ENCODE data around the gene SP7.
"Not testable (repeated sequence)": the region's sequence is repeated elsewhere in the genome, so short reads cannot be mapped to it uniquely, and the experiment has no call there.

Gene SP7

DNA sequence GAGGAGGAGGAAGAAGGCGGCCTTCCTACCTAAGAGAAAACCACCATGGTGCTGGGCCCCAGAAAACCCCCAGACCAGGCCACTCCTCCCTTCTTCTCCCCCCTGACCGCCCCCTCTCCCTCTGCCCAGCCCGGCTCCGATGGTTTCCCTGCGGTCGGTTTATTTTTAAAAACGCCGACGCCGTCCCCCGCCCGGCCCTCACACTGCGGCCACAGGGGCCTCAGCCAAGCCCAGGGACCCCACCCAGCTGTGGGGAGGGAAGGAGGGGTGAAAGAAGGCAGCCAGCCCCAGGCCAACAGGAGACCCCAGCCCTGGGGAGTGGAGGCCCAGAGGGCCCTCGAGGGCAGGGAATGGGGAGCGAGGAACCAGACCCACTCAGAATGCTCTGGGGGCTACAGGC, 3.4 kb downstream of the SP7 start:
- H3K4me3 ChIP-seq (ENCODE audit: insufficient read depth in 1 of 2, low read depth in 1 of 2, low read length in 2 of 2), result no peak overlapping the region
- DNase-seq, result no peak
- H4K8ac ChIP-seq (ENCODE audit: low read length), result no peak overlapping the region
- WGBS, result 83% methylated on average over 13 of the region's 15 CpGs
- H3K23ac ChIP-seq (ENCODE audit: low read length in 2 of 2), result no peak overlapping the region
- H2BK120ac ChIP-seq (ENCODE audit: low read depth, low read length), result no peak overlapping the region
- H2BK5ac ChIP-seq (ENCODE audit: low read depth, low read length, poor library complexity, severe bottlenecking), result no peak overlapping the region
- no peak overlapping the region for H3K9ac ChIP-seq (ENCODE audit: low read length)
- no peaks in the 10 kb centered on the region for H3K36me3 ChIP-seq (ENCODE audit: control insufficient read depth in 1 of 2, insufficient read depth in 2 of 2, low read depth in 1 of 2, low read length in 2 of 2)
- no peak overlapping the region for H3K27ac ChIP-seq (ENCODE audit: low read length, poor library complexity, severe bottlenecking)
- H2BK15ac ChIP-seq (ENCODE audit: low read depth, poor library complexity, severe bottlenecking), result peak overlapping the region; percentile 34
- no peak overlapping the region for H3K14ac ChIP-seq (ENCODE audit: low read length in 2 of 2)
- no peak overlapping the region for H3K18ac ChIP-seq (ENCODE audit: low read depth in 1 of 2, low read length in 2 of 2)
- no peak overlapping the region for H3K4ac ChIP-seq (ENCODE audit: low read depth in 1 of 2, low read length in 2 of 2)
- no peak overlapping the region for H2AK5ac ChIP-seq (ENCODE audit: low read length, severe bottlenecking)
- H3K79me1 ChIP-seq (replicated peaks; ENCODE audit: low read length, poor library complexity, severe bottlenecking), result no peaks in the 10 kb centered on the region
- no peak overlapping the region for H4K91ac ChIP-seq (ENCODE audit: low read length)
- H3K4me2 ChIP-seq (ENCODE audit: low read length, poor library complexity, severe bottlenecking), result no peak overlapping the region
- no peak overlapping the region for H2BK12ac ChIP-seq (ENCODE audit: low read length in 2 of 2)
- H3K9me3 ChIP-seq (ENCODE audit: control insufficient read depth, low read length), result no peaks in the 10 kb centered on the region
- no peak overlapping the region for H2AFZ ChIP-seq (ENCODE audit: low read depth, low read length)
- H3K27me3 ChIP-seq (ENCODE audit: control insufficient read depth in 1 of 2, insufficient read depth in 1 of 2, low read length in 2 of 2), result peaks cover 69 to 81% of the 10 kb centered on the region in 2 experiments
- no peaks in the 10 kb centered on the region for H3K4me1 ChIP-seq (ENCODE audit: control insufficient read depth, insufficient read depth, low read depth, low read length)

DNA sequence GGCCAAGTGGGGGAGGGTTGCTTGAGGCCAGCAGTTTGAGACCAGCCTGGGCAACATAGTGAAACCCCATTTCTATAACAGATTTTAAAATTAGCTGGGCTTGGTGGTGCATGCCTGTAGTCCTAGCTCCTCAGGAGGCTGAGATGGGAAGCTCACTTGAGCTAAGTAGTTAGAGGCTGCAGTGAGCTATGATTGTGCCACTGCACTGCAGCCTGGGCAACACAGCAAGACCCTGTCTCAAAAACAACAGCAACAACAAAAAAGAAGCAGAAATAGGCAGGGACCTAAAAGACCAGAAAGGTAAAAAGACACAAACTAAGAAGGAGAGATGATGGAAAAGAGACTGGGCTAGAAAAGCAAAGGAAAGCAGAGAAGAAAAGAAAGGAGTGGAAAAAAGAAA, 3.8 kb downstream of the SP7 start:
- not testable (repeated sequence) for DNase-seq; H2BK120ac ChIP-seq (ENCODE audit: low read depth, low read length); H4K91ac ChIP-seq (ENCODE audit: low read length); H2BK15ac ChIP-seq (ENCODE audit: low read depth, poor library complexity, severe bottlenecking); H2AFZ ChIP-seq (ENCODE audit: low read depth, low read length); H3K79me1 ChIP-seq (replicated peaks; ENCODE audit: low read length, poor library complexity, severe bottlenecking); H3K4me1 ChIP-seq (ENCODE audit: control insufficient read depth, insufficient read depth, low read depth, low read length); H3K4ac ChIP-seq (ENCODE audit: low read depth in 1 of 2, low read length in 2 of 2); H3K27ac ChIP-seq (ENCODE audit: low read length, poor library complexity, severe bottlenecking); H3K4me2 ChIP-seq (ENCODE audit: low read length, poor library complexity, severe bottlenecking); H3K18ac ChIP-seq (ENCODE audit: low read depth in 1 of 2, low read length in 2 of 2); H3K36me3 ChIP-seq (ENCODE audit: control insufficient read depth in 1 of 2, insufficient read depth in 2 of 2, low read depth in 1 of 2, low read length in 2 of 2); H3K23ac ChIP-seq (ENCODE audit: low read length in 2 of 2); H3K9me3 ChIP-seq (ENCODE audit: control insufficient read depth, low read length); H2AK5ac ChIP-seq (ENCODE audit: low read length, severe bottlenecking); H3K9ac ChIP-seq (ENCODE audit: low read length); H2BK12ac ChIP-seq (ENCODE audit: low read length in 2 of 2); H3K4me3 ChIP-seq (ENCODE audit: insufficient read depth in 1 of 2, low read depth in 1 of 2, low read length in 2 of 2); H4K8ac ChIP-seq (ENCODE audit: low read length); H3K14ac ChIP-seq (ENCODE audit: low read length in 2 of 2); H2BK5ac ChIP-seq (ENCODE audit: low read depth, low read length, poor library complexity, severe bottlenecking)
- peaks cover 66 to 77% of the 10 kb centered on the region in 2 experiments for H3K27me3 ChIP-seq (ENCODE audit: control insufficient read depth in 1 of 2, insufficient read depth in 1 of 2, low read length in 2 of 2)

DNA sequence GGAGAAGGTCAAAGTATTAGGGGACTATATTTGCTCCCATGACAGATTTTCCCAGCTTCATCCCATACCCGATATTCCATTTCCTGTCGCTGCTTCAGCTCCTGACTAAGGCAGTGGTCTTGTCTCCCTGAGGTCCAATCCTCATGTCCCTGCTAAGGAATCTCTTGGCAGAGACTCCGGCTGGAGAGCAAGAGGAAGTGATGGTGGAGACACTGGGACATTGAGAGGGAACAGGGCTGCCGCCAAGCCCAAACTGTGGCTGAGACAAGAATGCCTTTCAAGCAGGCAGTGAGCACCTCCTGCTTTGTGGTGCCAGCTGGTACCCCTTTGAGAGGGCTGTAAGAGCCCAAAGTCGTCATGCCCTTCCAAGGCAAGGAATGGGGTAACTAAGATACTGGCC, 5.5 kb downstream of the SP7 start:
- no peak overlapping the region for H3K4ac ChIP-seq (ENCODE audit: low read depth in 1 of 2, low read length in 2 of 2)
- no peak overlapping the region for H3K14ac ChIP-seq (ENCODE audit: low read length in 2 of 2)
- H2AFZ ChIP-seq (ENCODE audit: low read depth, low read length), result no peak overlapping the region
- no peaks in the 10 kb centered on the region for H3K36me3 ChIP-seq (ENCODE audit: control insufficient read depth in 1 of 2, insufficient read depth in 2 of 2, low read depth in 1 of 2, low read length in 2 of 2)
- H3K79me1 ChIP-seq (replicated peaks; ENCODE audit: low read length, poor library complexity, severe bottlenecking), result no peaks in the 10 kb centered on the region
- no peak overlapping the region for H3K23ac ChIP-seq (ENCODE audit: low read length in 2 of 2)
- no peak overlapping the region for H2BK15ac ChIP-seq (ENCODE audit: low read depth, poor library complexity, severe bottlenecking)
- H3K9me3 ChIP-seq (ENCODE audit: control insufficient read depth, low read length), result no peaks in the 10 kb centered on the region
- no peak for DNase-seq
- H3K4me3 ChIP-seq (ENCODE audit: insufficient read depth in 1 of 2, low read depth in 1 of 2, low read length in 2 of 2), result no peak overlapping the region
- no peak overlapping the region for H2BK120ac ChIP-seq (ENCODE audit: low read depth, low read length)
- H3K18ac ChIP-seq (ENCODE audit: low read depth in 1 of 2, low read length in 2 of 2), result no peak overlapping the region
- no peak overlapping the region for H3K4me2 ChIP-seq (ENCODE audit: low read length, poor library complexity, severe bottlenecking)
- H2AK5ac ChIP-seq (ENCODE audit: low read length, severe bottlenecking), result no peak overlapping the region
- WGBS, result 90% methylated on average over 5 of the region's 5 CpGs
- H2BK5ac ChIP-seq (ENCODE audit: low read depth, low read length, poor library complexity, severe bottlenecking), result no peak overlapping the region
- H3K9ac ChIP-seq (ENCODE audit: low read length), result no peak overlapping the region
- no peak overlapping the region for H2BK12ac ChIP-seq (ENCODE audit: low read length in 2 of 2)
- peak overlapping the region; percentile 29 for H4K91ac ChIP-seq (ENCODE audit: low read length)
- no peak overlapping the region for H3K27ac ChIP-seq (ENCODE audit: low read length, poor library complexity, severe bottlenecking)
- peaks cover 5% of the 10 kb centered on the region for H3K4me1 ChIP-seq (ENCODE audit: control insufficient read depth, insufficient read depth, low read depth, low read length)
- H3K27me3 ChIP-seq (ENCODE audit: control insufficient read depth in 1 of 2, insufficient read depth in 1 of 2, low read length in 2 of 2), result peaks cover 55 to 60% of the 10 kb centered on the region in 2 experiments
- no peak overlapping the region for H4K8ac ChIP-seq (ENCODE audit: low read length)

DNA sequence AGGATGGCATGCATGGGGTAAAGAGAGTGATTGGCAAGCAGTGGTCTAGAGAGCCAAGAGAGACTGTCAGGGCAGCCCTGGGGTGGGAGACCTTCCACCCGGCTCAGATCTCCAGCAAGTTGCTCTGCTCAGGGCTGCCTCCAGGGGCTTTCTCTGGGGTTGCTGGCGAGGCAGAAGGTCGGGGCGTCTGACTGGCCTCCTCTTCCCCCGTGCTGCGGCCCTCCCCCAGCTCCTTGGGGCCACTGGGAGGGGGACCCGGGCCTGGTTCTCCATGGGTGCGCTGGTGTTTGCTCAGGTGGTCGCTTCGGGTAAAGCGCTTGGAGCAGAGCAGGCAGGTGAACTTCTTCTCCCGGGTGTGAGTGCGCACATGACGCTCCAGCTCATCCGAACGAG, 8.1 kb downstream of the SP7 start:
- H2BK5ac ChIP-seq (ENCODE audit: low read depth, low read length, poor library complexity, severe bottlenecking), result no peak overlapping the region
- H2AK5ac ChIP-seq (ENCODE audit: low read length, severe bottlenecking), result no peak overlapping the region
- H3K14ac ChIP-seq (ENCODE audit: low read length in 2 of 2), result no peak overlapping the region
- H3K36me3 ChIP-seq (ENCODE audit: control insufficient read depth in 1 of 2, insufficient read depth in 2 of 2, low read depth in 1 of 2, low read length in 2 of 2), result no peaks in the 10 kb centered on the region
- H2BK15ac ChIP-seq (ENCODE audit: low read depth, poor library complexity, severe bottlenecking), result no peak overlapping the region
- no peak overlapping the region for H3K23ac ChIP-seq (ENCODE audit: low read length in 2 of 2)
- no peak overlapping the region for H3K27ac ChIP-seq (ENCODE audit: low read length, poor library complexity, severe bottlenecking)
- no peak overlapping the region for H4K91ac ChIP-seq (ENCODE audit: low read length)
- WGBS, result 53% methylated on average over 15 of the region's 16 CpGs
- peaks cover 15% of the 10 kb centered on the region for H3K4me1 ChIP-seq (ENCODE audit: control insufficient read depth, insufficient read depth, low read depth, low read length)
- H3K4ac ChIP-seq (ENCODE audit: low read depth in 1 of 2, low read length in 2 of 2), result no peak overlapping the region
- H3K79me1 ChIP-seq (replicated peaks; ENCODE audit: low read length, poor library complexity, severe bottlenecking), result no peaks in the 10 kb centered on the region
- H3K9ac ChIP-seq (ENCODE audit: low read length), result no peak overlapping the region
- H3K9me3 ChIP-seq (ENCODE audit: control insufficient read depth, low read length), result no peaks in the 10 kb centered on the region
- peaks cover 33 to 35% of the 10 kb centered on the region in 2 experiments for H3K27me3 ChIP-seq (ENCODE audit: control insufficient read depth in 1 of 2, insufficient read depth in 1 of 2, low read length in 2 of 2)
- H2BK12ac ChIP-seq (ENCODE audit: low read length in 2 of 2), result no peak overlapping the region
- H4K8ac ChIP-seq (ENCODE audit: low read length), result no peak overlapping the region
- DNase-seq, result no peak
- H3K4me3 ChIP-seq (ENCODE audit: insufficient read depth in 1 of 2, low read depth in 1 of 2, low read length in 2 of 2), result no peak overlapping the region
- H2BK120ac ChIP-seq (ENCODE audit: low read depth, low read length), result no peak overlapping the region
- H3K4me2 ChIP-seq (ENCODE audit: low read length, poor library complexity, severe bottlenecking), result no peak overlapping the region
- no peak overlapping the region for H3K18ac ChIP-seq (ENCODE audit: low read depth in 1 of 2, low read length in 2 of 2)
- no peak overlapping the region for H2AFZ ChIP-seq (ENCODE audit: low read depth, low read length)

Measured in mesenchymal stem cell (in vitro differentiated cells and primary cell).